Stomach (tissue), 9 donors: ENCODE measurements around the gene KRTAP5-3. TPM values are rescaled to one million over a fixed set of nuclear protein-coding genes. Genes with fewer than 3 reads are reported as not detected.
"Not testable (repeated sequence)": the region's sequence is repeated elsewhere in the genome, so short reads cannot be mapped to it uniquely, and the experiment has no call there.

Source experiments
- DNase-seq, 2 donors: peaks; one replicate each; pipeline versions ENCODE4 v3.0.0 to v3.0.0-alpha.2; 2013 to 2019
- H3K27ac ChIP-seq, 5 donors: fragments of 200-600 bp in 4 of 5; sonication (generic) in 4 of 5; one replicate each; pipeline ENCODE4 v1.5.1; 2013 to 2019; ENCODE audit warnings: mild to moderate bottlenecking in 1 of 5, moderate library complexity in 1 of 5
- H3K27me3 ChIP-seq, 3 donors: fragments of 200-600 bp; sonication (generic); one replicate each; pipeline ENCODE4 v1.5.1; 2017 to 2019; ENCODE audit warnings: mixed run types in 1 of 3
- H3K36me3 ChIP-seq, 4 donors: fragments of 200-600 bp; sonication (generic); 1 replicate in 3 of 4; 2 replicates in 1 of 4; pipeline ENCODE4 v1.5.1; 2016 to 2019
- H3K4me1 ChIP-seq, 4 donors: fragments of 200-600 bp; sonication (generic); one replicate each; pipeline ENCODE4 v1.5.1; 2016 to 2019
- H3K4me3 ChIP-seq, 4 donors: fragments of 200-600 bp; sonication (generic) in 3 of 4; one replicate each; pipeline ENCODE4 v1.5.1; 2016 to 2019; ENCODE audit warnings: mild to moderate bottlenecking in 1 of 4
- H3K9me3 ChIP-seq, 4 donors: fragments of 200-600 bp; sonication (generic); one replicate each; pipeline ENCODE4 v1.5.1; 2016 to 2019
- CTCF ChIP-seq, 7 experiments: fragments of 450-650 bp in 4 of 7; fragments of 200-600 bp in 3 of 7; sonication (generic) in 3 of 7; IDR thresholded peaks; one replicate each; pipeline ENCODE4 v1.5.1; 2016 to 2019; ENCODE audit warnings: antibody characterized with exemption in 7 of 7, control low read depth in 2 of 7, mild to moderate bottlenecking in 1 of 7
- EP300 ChIP-seq: sonication (generic); formaldehyde crosslinking; IDR thresholded peaks from one replicate; pipeline ENCODE4 v1.6.1; 2017; ENCODE audit warnings: antibody characterized with exemption
- POLR2A ChIP-seq, 4 donors: fragments of 450-650 bp; IDR thresholded peaks; one replicate each; pipeline ENCODE4 v1.6.1; 2016; ENCODE audit warnings: antibody characterized with exemption in 4 of 4, control low read depth in 2 of 4, mild to moderate bottlenecking in 1 of 4, moderate library complexity in 1 of 4
- POLR2AphosphoS5 ChIP-seq, 3 donors: sonication (generic); formaldehyde crosslinking; IDR thresholded peaks; one replicate each; pipeline ENCODE4 v1.6.1; 2016; ENCODE audit warnings: antibody characterized with exemption in 3 of 3
- WGBS, 5 donors: extraction: QIAGEN DNeasy Blood & Tissue Kit in 3 of 5; methylation state at CpG; one replicate each; pipeline versions ENCODE4 v1.1.5 to v1.1.7; 2013 to 2018; 5-methylcytosine and 5-hydroxymethylcytosine counted together
- intact Hi-C: fragments of 100-400 bp; cut with DNase I; formaldehyde crosslinking; loops from one replicate; pipeline ENCODE4 v1.15.1; 2023; ENCODE audit warnings: low total_unique reads
- polyA plus RNA-seq, 3 donors: library from polyadenylated mRNA; stranded (reverse); fragments of 200-250 nt; gene quantifications; one replicate each; pipeline ENCODE4 v1.2.3, GENCODE V29; 2013
- total RNA-seq, 5 donors: library from RNA; depleted of rRNA; stranded (reverse); fragments of >200 nt; gene quantifications; one replicate each; pipeline versions ENCODE4 v1.1.0 to v1.2.3, GENCODE V29; 2014 to 2016
- donor health status: healthy with polysubstance abuse.
- donor health status: Bipolar disorder and iron deficiency.
- donor health status: healthy.

KRTAP5-3 gene
- total and polyA plus RNA-seq, 8 donors, result not detected

- intact Hi-C loops, result no loop called here
- no peak for DNase-seq
- TF ChIP-seq CTCF (IDR thresholded peaks at IDR 0.05) (no peak), POLR2AphosphoS5 (IDR thresholded peaks at IDR 0.05) (no peak), POLR2A (IDR thresholded peaks at IDR 0.05) (no peak), EP300 (no peak)
- 71 to 89% (median 85%) methylated on average over 5 to 11 of the region's 11 CpGs for WGBS, 5 donors
- Histone ChIP-seq H3K4me1 (no peaks in the 10 kb centered on the region), H3K36me3 (no peaks in the 10 kb centered on the region), H3K4me3 (no peak overlapping the region), H3K27ac (no peak overlapping the region), H3K9me3 (no peaks in the 10 kb centered on the region), H3K27me3 (peaks cover 0 to 64% (median 14%) of the 10 kb centered on the region in 3 donors)
Measured at GRCh38 chr11:1604181-1604580, 4.1 kb downstream of the KRTAP5-3 start.

GRCh38 chr11:1603629-1604028 lies 4.6 kb downstream of the KRTAP5-3 start:
- Histone ChIP-seq H3K4me3 (no peak overlapping the region), H3K9me3 (no peaks in the 10 kb centered on the region), H3K4me1 (no peaks in the 10 kb centered on the region), H3K36me3 (no peaks in the 10 kb centered on the region), H3K27me3 (peaks cover 0 to 63% (median 13%) of the 10 kb centered on the region in 3 donors), H3K27ac (no peak overlapping the region)
- DNase-seq, result no peak
- TF ChIP-seq POLR2AphosphoS5 (IDR thresholded peaks at IDR 0.05) (no peak), POLR2A (IDR thresholded peaks at IDR 0.05) (no peak), EP300 (no peak), CTCF (IDR thresholded peaks at IDR 0.05) (no peak)
- intact Hi-C loops, result no loop called here
- 60 to 92% (median 83%) methylated on average over 1 of the region's 1 CpG for WGBS, 5 donors

GRCh38 chr11:1601663-1602062 lies 6.6 kb downstream of the KRTAP5-3 start:
- H3K4me3 ChIP-seq, DNase-seq, H3K9me3 ChIP-seq, H3K36me3 ChIP-seq, H3K27ac ChIP-seq, intact Hi-C loops, H3K4me1 ChIP-seq: not testable (repeated sequence)
- H3K27me3 ChIP-seq, result peaks cover 0 to 65% (median 0%) of the 10 kb centered on the region in 3 donors
- WGBS, 5 donors, result 36 to 52% (median 42%) methylated on average over 3 of the region's 3 CpGs

GRCh38 chr11:1600626-1601025 lies 7.6 kb downstream of the KRTAP5-3 start:
- H3K36me3 ChIP-seq, result no peaks in the 10 kb centered on the region
- H3K4me3 ChIP-seq, result no peak overlapping the region
- no peaks in the 10 kb centered on the region for H3K9me3 ChIP-seq
- no peaks in the 10 kb centered on the region for H3K4me1 ChIP-seq
- peaks cover 0 to 60% (median 0%) of the 10 kb centered on the region in 3 donors for H3K27me3 ChIP-seq
- intact Hi-C loops, result no loop called here
- no peak overlapping the region for H3K27ac ChIP-seq
- 73 to 83% (median 76%) methylated on average over 5 of the region's 5 CpGs for WGBS, 5 donors
- TF ChIP-seq POLR2AphosphoS5 (IDR thresholded peaks at IDR 0.05) (no peak), EP300 (no peak), POLR2A (IDR thresholded peaks at IDR 0.05) (no peak), CTCF (IDR thresholded peaks at IDR 0.05) (no peak)
- no peak for DNase-seq

- no peak overlapping the region for H3K27ac ChIP-seq
- intact Hi-C loops, result no loop called here
- TF ChIP-seq POLR2AphosphoS5 (IDR thresholded peaks at IDR 0.05), result no peak
- TF ChIP-seq EP300, result no peak
- TF ChIP-seq POLR2A (IDR thresholded peaks at IDR 0.05), result no peak
- no peak for TF ChIP-seq CTCF (IDR thresholded peaks at IDR 0.05)
- no peaks in the 10 kb centered on the region for H3K9me3 ChIP-seq
- H3K36me3 ChIP-seq, result no peaks in the 10 kb centered on the region
- DNase-seq, result no peak
- H3K4me1 ChIP-seq, result no peaks in the 10 kb centered on the region
- WGBS, 5 donors, result 59 to 83% (median 65%) methylated on average over 4 to 6 of the region's 6 CpGs
- H3K4me3 ChIP-seq, result no peak overlapping the region
- peaks cover 0 to 54% (median 0%) of the 10 kb centered on the region in 3 donors for H3K27me3 ChIP-seq
Measured at GRCh38 chr11:1598816-1599215, 9.4 kb downstream of the KRTAP5-3 start.

- H3K9me3 ChIP-seq, H3K4me3 ChIP-seq, H3K4me1 ChIP-seq, H3K36me3 ChIP-seq, intact Hi-C loops, DNase-seq, H3K27ac ChIP-seq: not testable (repeated sequence)
- H3K27me3 ChIP-seq, result peaks cover 0 to 58% (median 0%) of the 10 kb centered on the region in 3 donors
- WGBS, 5 donors, result 76 to 87% (median 82%) methylated on average over 3 of the region's 3 CpGs
Measured at GRCh38 chr11:1598406-1598805, 9.9 kb downstream of the KRTAP5-3 start.
